Mucosa of descending colon (tissue), 3 donors: Measurements from ENCODE around the gene ARHGDIB. TPM values are rescaled to one million over a fixed set of nuclear protein-coding genes. Genes with fewer than 3 reads are reported as not detected.

Source experiments
- ATAC-seq: fragments of 200-7000 bp; cut with Tn5 transposase; one replicate; pipeline ENCODE4 v1.9.1; 2020; ENCODE audit warnings: mild to moderate bottlenecking, moderate library complexity
- DNase-seq, 3 donors: peaks; one replicate each; pipeline ENCODE4 v3.0.0-alpha.2; 2020
- H3K36me3 ChIP-seq: fragments of 200-600 bp; one replicate; pipeline ENCODE4 v1.8.0; 2021; ENCODE audit warnings: low read depth, mild to moderate bottlenecking
- H3K4me1 ChIP-seq: fragments of 200-600 bp; one replicate; pipeline ENCODE4 v1.8.0; 2021; ENCODE audit warnings: low read depth, mild to moderate bottlenecking
- H3K4me3 ChIP-seq: fragments of 200-600 bp; one replicate; pipeline ENCODE4 v1.8.0; 2021; ENCODE audit warnings: mild to moderate bottlenecking
- H3K9me3 ChIP-seq: fragments of 200-600 bp; one replicate; pipeline ENCODE4 v1.8.0; 2021; ENCODE audit warnings: mild to moderate bottlenecking
- CTCF ChIP-seq: fragments of 200-600 bp; IDR thresholded peaks from one replicate; pipeline ENCODE4 v1.8.0; 2022; ENCODE audit warnings: antibody characterized with exemption, mild to moderate bottlenecking
- intact Hi-C, 2 donors: fragments of 100-400 bp; cut with DNase I in 1 of 2; cut with micrococcal nuclease in 1 of 2; formaldehyde crosslinking; loops; one replicate each; pipeline versions ENCODE4 v1.11.0 to v1.11.1; 2022; cut with DNase I, micrococcal nuclease
- total RNA-seq, 3 donors: library from RNA; stranded (reverse); fragmentation: NEBNext Ultra II Directional in 2 of 3; extraction: Animal tissue kit (Norgen Biotek cat#: 25700) in 2 of 3; gene quantifications; one replicate each; pipeline versions ENCODE4 v1.2.1 to v1.2.4, GENCODE V29; 2021 to 2023
- donor health status: DM: no; HTN: no; CAD: no; lungs with moderate emphysema.
- donor health status: DM: no; HTN: no; CAD: no.
- donor health status: DM: no; HTN: yes; CAD: no.

Gene ARHGDIB
- total RNA-seq, 3 donors from 2014 or later, result 26.2 to 78.2 (median 37.8) TPM

- TF ChIP-seq CTCF, result no peak
- no peak for DNase-seq
- Histone ChIP-seq H3K4me1 (no peaks in the 10 kb centered on the region), H3K4me3 (no peak overlapping the region), H3K9me3 (no peaks in the 10 kb centered on the region), H3K36me3 (no peaks in the 10 kb centered on the region)
- ATAC-seq, result peak; percentile 54
- intact Hi-C loops, result no loop called here
Observed at GRCh38 chr12:14974633-14975032, 13.2 kb upstream of the ARHGDIB start.

- Histone ChIP-seq H3K4me1 (no peaks in the 10 kb centered on the region), H3K9me3 (no peaks in the 10 kb centered on the region), H3K4me3 (no peak within 1 kb of the TSS), H3K36me3 (no peaks in the 10 kb centered on the region)
- no peak for DNase-seq
- intact Hi-C loops, result no loop called here
- TF ChIP-seq CTCF, result no peak
- no peak for ATAC-seq
Observed at GRCh38 chr12:14972816-14973215, 11.4 kb upstream of the ARHGDIB start, which contains the start of gene PDE6H. TSS of gene PDE6H (plus strand) at chr12:14973042. CDS start at chr12:14978013, 4,971 bp downstream.

DNA sequence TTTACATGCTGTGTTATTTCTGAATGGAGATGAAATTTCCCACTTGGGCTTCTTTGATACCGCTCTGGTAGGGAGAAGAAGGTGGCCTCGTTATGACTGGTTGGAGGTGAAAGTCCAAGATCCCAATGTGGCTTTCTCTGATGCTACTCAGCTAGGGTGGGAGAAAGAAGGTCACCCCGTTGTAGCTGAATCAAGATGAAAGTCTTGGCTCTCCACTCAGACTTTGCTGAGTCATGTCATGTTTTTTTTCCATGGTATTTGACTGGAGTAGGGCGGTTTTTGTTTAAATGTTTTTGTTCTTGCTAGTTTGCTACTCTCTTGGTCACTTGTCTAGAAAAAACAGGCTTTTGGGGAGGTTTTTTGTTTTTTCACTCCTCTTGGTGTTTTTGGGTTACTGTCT lies 9.1 kb upstream of the ARHGDIB start:
- no peaks in the 10 kb centered on the region for H3K9me3 ChIP-seq
- intact Hi-C loops, result no loop called here
- no peak for ATAC-seq
- H3K36me3 ChIP-seq, result no peaks in the 10 kb centered on the region
- no peaks in the 10 kb centered on the region for H3K4me1 ChIP-seq
- no peak overlapping the region for H3K4me3 ChIP-seq
- TF ChIP-seq CTCF, result no peak
- no peak for DNase-seq

GRCh38 chr12:14968478-14968877 lies 7.1 kb upstream of the ARHGDIB start:
- DNase-seq (no peak), ATAC-seq (no peak)
- Histone ChIP-seq H3K36me3 (no peaks in the 10 kb centered on the region), H3K4me1 (no peaks in the 10 kb centered on the region), H3K9me3 (no peaks in the 10 kb centered on the region), H3K4me3 (no peak overlapping the region)
- intact Hi-C loops, result no loop called here
- TF ChIP-seq CTCF, result no peak

- intact Hi-C loops, result no loop called here
- TF ChIP-seq CTCF, result no peak
- DNase-seq (no peak), ATAC-seq (no peak)
- Histone ChIP-seq H3K4me1 (no peaks in the 10 kb centered on the region), H3K4me3 (no peak overlapping the region), H3K9me3 (no peaks in the 10 kb centered on the region), H3K36me3 (no peaks in the 10 kb centered on the region)
Observed at GRCh38 chr12:14965221-14965620, 3.8 kb upstream of the ARHGDIB start.

GRCh38 chr12:14964406-14964805 lies 3.0 kb upstream of the ARHGDIB start:
- Histone ChIP-seq H3K4me3 (no peak overlapping the region), H3K9me3 (no peaks in the 10 kb centered on the region), H3K4me1 (no peaks in the 10 kb centered on the region), H3K36me3 (no peaks in the 10 kb centered on the region)
- DNase-seq (no peak), ATAC-seq (no peak)
- intact Hi-C loops, result no loop called here
- no peak for TF ChIP-seq CTCF
